Astrocyte (in vitro differentiated cells and primary cell): ENCODE measurements around the gene SELENOO. TPM values are rescaled to one million over a fixed set of nuclear protein-coding genes. Genes with fewer than 3 reads are reported as not detected.
A peak's percentile ranks its signal among the peaks of the same experiment; 100 is the strongest.

Experiments
- DNase-seq: peaks from one replicate; pipeline ENCODE4 v3.0.0-alpha.2; 2010; ENCODE audit warnings: low read depth
- FAIRE-seq: peaks from 2 replicates; lab custom pipeline; 2011; peaks lifted over from hg19 to GRCh38; lab: Jason Lieb, UNC
- H2AFZ ChIP-seq: 2 replicates; pipeline ENCODE4 v1.6.0; 2012; ENCODE audit warnings: low read depth, low read length, inconsistent platforms
- H3K27ac ChIP-seq: 2 replicates; pipeline ENCODE4 v1.5.1; 2011; ENCODE audit warnings: low read depth, low read length, inconsistent platforms
- H3K27me3 ChIP-seq: 2 replicates; pipeline ENCODE4 v1.6.0; 2011; ENCODE audit warnings: low read length, inconsistent platforms; ENCODE audit not compliant: insufficient read depth
- H3K36me3 ChIP-seq: 2 replicates; pipeline ENCODE4 v1.5.1; 2011; ENCODE audit warnings: low read length, inconsistent platforms; ENCODE audit not compliant: insufficient read depth
- H3K4me1 ChIP-seq: 2 replicates; pipeline ENCODE4 v1.5.1; 2011; ENCODE audit warnings: low read length, inconsistent platforms; ENCODE audit not compliant: insufficient read depth
- H3K4me2 ChIP-seq: 2 replicates; pipeline ENCODE4 v1.6.0; 2012; ENCODE audit warnings: low read length, inconsistent platforms
- H3K4me3 ChIP-seq: 2 replicates; pipeline ENCODE4 v1.5.1; 2011; ENCODE audit warnings: low read depth, mild to moderate bottlenecking, low read length, inconsistent platforms; ENCODE audit not compliant: insufficient read depth
- H3K79me2 ChIP-seq: 2 replicates; pipeline ENCODE4 v1.6.0; 2012; ENCODE audit warnings: mild to moderate bottlenecking, low read length, inconsistent platforms; ENCODE audit not compliant: insufficient read depth
- H3K9ac ChIP-seq: 2 replicates; pipeline ENCODE4 v1.6.0; 2012; ENCODE audit warnings: mild to moderate bottlenecking, low read length, inconsistent platforms
- H3K9me3 ChIP-seq: 2 replicates; pipeline ENCODE4 v1.5.1; 2012; ENCODE audit warnings: low read depth, mild to moderate bottlenecking, low read length, inconsistent platforms; ENCODE audit not compliant: insufficient read depth
- H4K20me1 ChIP-seq: 2 replicates; pipeline ENCODE4 v1.6.0; 2012; ENCODE audit warnings: low read length, inconsistent platforms; ENCODE audit not compliant: insufficient read depth
- H3K27ac Mint-ChIP-seq: one replicate; pipeline ENCODE4 v1.8.0; 2021; ENCODE audit warnings: mild to moderate bottlenecking, mixed read lengths; ENCODE audit not compliant: unreplicated experiment
- H3K27me3 Mint-ChIP-seq: one replicate; pipeline ENCODE4 v1.8.0; 2021; ENCODE audit warnings: low read depth, mixed read lengths; ENCODE audit not compliant: unreplicated experiment
- H3K36me3 Mint-ChIP-seq: one replicate; pipeline ENCODE4 v1.8.0; 2021; ENCODE audit warnings: low read depth, mixed read lengths; ENCODE audit not compliant: unreplicated experiment
- H3K4me1 Mint-ChIP-seq: one replicate; pipeline ENCODE4 v1.8.0; 2021; ENCODE audit warnings: low read depth, mixed read lengths; ENCODE audit not compliant: unreplicated experiment
- H3K4me3 Mint-ChIP-seq: one replicate; pipeline ENCODE4 v1.8.0; 2021; ENCODE audit warnings: mild to moderate bottlenecking, moderate library complexity, mixed read lengths; ENCODE audit not compliant: unreplicated experiment
- H3K9me3 Mint-ChIP-seq: one replicate; pipeline ENCODE4 v1.8.0; 2021; ENCODE audit warnings: mild to moderate bottlenecking, mixed read lengths; ENCODE audit not compliant: unreplicated experiment
- CTCF ChIP-seq: IDR thresholded peaks from 2 replicates; pipeline ENCODE4 v1.5.1; 2011; ENCODE audit warnings: low read depth, mild to moderate bottlenecking, inconsistent platforms, low read length, moderate library complexity; ENCODE audit not compliant: insufficient read depth
- EZH2 ChIP-seq: IDR thresholded peaks from 2 replicates; pipeline ENCODE4 v1.6.1; 2012; ENCODE audit warnings: mild to moderate bottlenecking, low read length, inconsistent platforms; ENCODE audit not compliant: insufficient read depth
- total RNA-seq: library from RNA; stranded (reverse); gene quantifications from 2 replicates; pipeline ENCODE4 v1.2.1, GENCODE V29; 2021

SELENOO gene
- total RNA-seq, 1 donor from 2014 or later, result 18.5 TPM

GRCh38 chr22:50184902-50185374 lies 15.9 kb upstream of the SELENOO start:
- peak overlapping the region; percentile 44 for H3K4me3 ChIP-seq
- Mint-ChIP-seq H3K27ac (no peak overlapping the region), H3K36me3 (no peaks in the 10 kb centered on the region), H3K27me3 (no peaks in the 10 kb centered on the region), H3K9me3 (no peaks in the 10 kb centered on the region), H3K4me3 (no peak overlapping the region), H3K4me1 (peaks cover 2% of the 10 kb centered on the region)
- DNase-seq (no peak), FAIRE-seq (no peak)
- H3K79me2 ChIP-seq, result peaks cover 31% of the 10 kb centered on the region
- no peak overlapping the region for H3K27ac ChIP-seq
- no peaks in the 10 kb centered on the region for H3K36me3 ChIP-seq
- peak overlapping the region; percentile 97 for H2AFZ ChIP-seq
- TF ChIP-seq EZH2, result no peak
- TF ChIP-seq CTCF, result no peak
- H3K4me2 ChIP-seq, result peak overlapping the region; percentile 85
- H3K9ac ChIP-seq, result peak overlapping the region; percentile 58
- no peaks in the 10 kb centered on the region for H3K27me3 ChIP-seq
- H4K20me1 ChIP-seq, result peaks cover 20% of the 10 kb centered on the region
- no peaks in the 10 kb centered on the region for H3K9me3 ChIP-seq
- H3K4me1 ChIP-seq, result peaks cover 16% of the 10 kb centered on the region

GRCh38 chr22:50185375-50186087 lies 15.3 kb upstream of the SELENOO start, which contains the start of gene TRABD:
Gene TRABD (plus strand): TSS chr22:50185913. CDS start chr22:50193061, 7,148 bp downstream.
- H3K9me3 Mint-ChIP-seq, result no peaks in the 10 kb centered on the region
- H4K20me1 ChIP-seq, result peaks cover 25% of the 10 kb centered on the region
- peak within 1 kb of the TSS; percentile 90 for H3K4me2 ChIP-seq
- H3K4me3 ChIP-seq, result peak within 1 kb of the TSS; percentile 56
- peaks cover 22% of the 10 kb centered on the region for H3K4me1 ChIP-seq
- H3K36me3 ChIP-seq, result no peaks in the 10 kb centered on the region
- H3K36me3 Mint-ChIP-seq, result no peaks in the 10 kb centered on the region
- H3K4me3 Mint-ChIP-seq, result peak within 1 kb of the TSS; percentile 92
- H3K9me3 ChIP-seq, result no peaks in the 10 kb centered on the region
- H3K27ac Mint-ChIP-seq, result peak within 1 kb of the TSS; percentile 10
- peaks cover 37% of the 10 kb centered on the region for H3K79me2 ChIP-seq
- no peak within 1 kb of the TSS for H3K27ac ChIP-seq
- H2AFZ ChIP-seq, result peak within 1 kb of the TSS; percentile 97
- TF ChIP-seq EZH2 (no peak), CTCF (no peak)
- peak; percentile 61 for DNase-seq
- no peaks in the 10 kb centered on the region for H3K27me3 ChIP-seq
- no peaks in the 10 kb centered on the region for H3K27me3 Mint-ChIP-seq
- H3K9ac ChIP-seq, result peak within 1 kb of the TSS; percentile 71
- no peak for FAIRE-seq
- peaks cover 2% of the 10 kb centered on the region for H3K4me1 Mint-ChIP-seq

- peaks cover 44% of the 10 kb centered on the region for H3K79me2 ChIP-seq
- H3K4me1 ChIP-seq, result peaks cover 27% of the 10 kb centered on the region
- no peak for DNase-seq
- no peaks in the 10 kb centered on the region for H3K27me3 Mint-ChIP-seq
- H3K36me3 ChIP-seq, result no peaks in the 10 kb centered on the region
- peaks cover 32% of the 10 kb centered on the region for H4K20me1 ChIP-seq
- TF ChIP-seq CTCF, result no peak
- TF ChIP-seq EZH2, result no peak
- no peak overlapping the region for H3K27ac ChIP-seq
- H3K9me3 Mint-ChIP-seq, result no peaks in the 10 kb centered on the region
- peak overlapping the region; percentile 56 for H3K4me3 ChIP-seq
- peak overlapping the region; percentile 92 for H3K4me3 Mint-ChIP-seq
- H3K4me1 Mint-ChIP-seq, result peaks cover 4% of the 10 kb centered on the region
- H3K27ac Mint-ChIP-seq, result no peak overlapping the region
- no peaks in the 10 kb centered on the region for H3K9me3 ChIP-seq
- H2AFZ ChIP-seq, result no peak overlapping the region
- peak overlapping the region; percentile 90 for H3K4me2 ChIP-seq
- no peaks in the 10 kb centered on the region for H3K36me3 Mint-ChIP-seq
- peak overlapping the region; percentile 71 for H3K9ac ChIP-seq
- no peaks in the 10 kb centered on the region for H3K27me3 ChIP-seq
- FAIRE-seq, result no peak
These were observed 14.6 kb upstream of the SELENOO start for GRCh38 chr22:50186181-50186714.
